OCI-LY7 (cell line): ENCODE results near the gene CERK.

ENCODE experiments used
- EZH2phosphoT487 ChIP-seq: fragments of 200-600 bp; sonication (generic); IDR thresholded peaks from 2 replicates; pipeline ENCODE4 v1.6.1; 2018; ENCODE audit warnings: low read depth, borderline replicate concordance, mild to moderate bottlenecking, mixed run types, antibody characterized with exemption, low read length, moderate library complexity, mixed read lengths
- TF ChIP-seq, protein P1 (sequence below): fragments of 200-600 bp; sonication (generic); conservative IDR thresholded peaks from 2 replicates; pipeline ENCODE4 v1.5.1; 2014; ENCODE audit warnings: mild to moderate bottlenecking, antibody characterized with exemption, low read length, moderate library complexity, mixed read lengths

DNA sequence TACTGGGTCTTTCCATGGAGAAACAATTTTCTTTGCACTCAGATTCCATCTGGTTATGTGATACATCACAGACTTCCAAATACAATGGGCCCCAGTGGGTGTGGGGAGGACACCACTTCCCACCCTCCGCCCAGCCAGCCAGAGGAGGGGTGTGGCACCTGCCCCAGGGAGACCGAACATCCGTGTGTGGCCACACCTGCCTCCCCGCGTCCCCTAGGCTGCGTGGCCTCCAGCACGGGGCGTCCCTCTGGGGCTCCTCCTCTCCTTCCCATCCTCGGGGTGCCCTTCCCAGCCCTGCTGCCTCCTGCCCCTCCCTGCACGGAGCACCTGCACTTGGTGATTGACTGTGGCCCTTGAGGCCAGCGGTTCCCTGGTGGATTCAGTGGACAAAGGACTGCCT, 49.1 kb downstream of the CERK start:
- TF ChIP-seq, protein P1, sequence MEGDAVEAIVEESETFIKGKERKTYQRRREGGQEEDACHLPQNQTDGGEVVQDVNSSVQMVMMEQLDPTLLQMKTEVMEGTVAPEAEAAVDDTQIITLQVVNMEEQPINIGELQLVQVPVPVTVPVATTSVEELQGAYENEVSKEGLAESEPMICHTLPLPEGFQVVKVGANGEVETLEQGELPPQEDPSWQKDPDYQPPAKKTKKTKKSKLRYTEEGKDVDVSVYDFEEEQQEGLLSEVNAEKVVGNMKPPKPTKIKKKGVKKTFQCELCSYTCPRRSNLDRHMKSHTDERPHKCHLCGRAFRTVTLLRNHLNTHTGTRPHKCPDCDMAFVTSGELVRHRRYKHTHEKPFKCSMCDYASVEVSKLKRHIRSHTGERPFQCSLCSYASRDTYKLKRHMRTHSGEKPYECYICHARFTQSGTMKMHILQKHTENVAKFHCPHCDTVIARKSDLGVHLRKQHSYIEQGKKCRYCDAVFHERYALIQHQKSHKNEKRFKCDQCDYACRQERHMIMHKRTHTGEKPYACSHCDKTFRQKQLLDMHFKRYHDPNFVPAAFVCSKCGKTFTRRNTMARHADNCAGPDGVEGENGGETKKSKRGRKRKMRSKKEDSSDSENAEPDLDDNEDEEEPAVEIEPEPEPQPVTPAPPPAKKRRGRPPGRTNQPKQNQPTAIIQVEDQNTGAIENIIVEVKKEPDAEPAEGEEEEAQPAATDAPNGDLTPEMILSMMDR: no peak
- no peak for TF ChIP-seq EZH2phosphoT487
